ENCODE data around the gene ARNT2.

DNA sequence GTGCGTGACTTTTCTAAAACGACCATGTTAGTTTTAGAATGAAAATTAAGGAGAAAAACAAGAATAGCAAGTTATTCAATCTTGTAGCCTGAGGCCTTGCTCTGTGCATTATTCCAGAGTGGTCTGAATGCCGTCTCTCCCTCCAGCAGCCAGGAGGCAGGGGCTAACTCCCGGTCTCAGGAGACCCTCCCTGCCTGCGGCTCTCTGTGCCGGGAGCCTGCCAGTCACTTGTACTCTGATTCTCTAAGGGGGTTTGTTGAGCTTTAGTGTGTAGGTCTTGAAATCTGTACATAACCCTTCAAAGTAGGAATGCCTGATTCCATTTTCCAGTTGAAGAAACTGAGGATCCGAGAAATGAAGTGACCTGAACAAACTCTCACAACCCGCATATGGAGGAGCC lies 97.3 kb downstream of the ARNT2 start:
- TF ChIP-seq, protein P1, sequence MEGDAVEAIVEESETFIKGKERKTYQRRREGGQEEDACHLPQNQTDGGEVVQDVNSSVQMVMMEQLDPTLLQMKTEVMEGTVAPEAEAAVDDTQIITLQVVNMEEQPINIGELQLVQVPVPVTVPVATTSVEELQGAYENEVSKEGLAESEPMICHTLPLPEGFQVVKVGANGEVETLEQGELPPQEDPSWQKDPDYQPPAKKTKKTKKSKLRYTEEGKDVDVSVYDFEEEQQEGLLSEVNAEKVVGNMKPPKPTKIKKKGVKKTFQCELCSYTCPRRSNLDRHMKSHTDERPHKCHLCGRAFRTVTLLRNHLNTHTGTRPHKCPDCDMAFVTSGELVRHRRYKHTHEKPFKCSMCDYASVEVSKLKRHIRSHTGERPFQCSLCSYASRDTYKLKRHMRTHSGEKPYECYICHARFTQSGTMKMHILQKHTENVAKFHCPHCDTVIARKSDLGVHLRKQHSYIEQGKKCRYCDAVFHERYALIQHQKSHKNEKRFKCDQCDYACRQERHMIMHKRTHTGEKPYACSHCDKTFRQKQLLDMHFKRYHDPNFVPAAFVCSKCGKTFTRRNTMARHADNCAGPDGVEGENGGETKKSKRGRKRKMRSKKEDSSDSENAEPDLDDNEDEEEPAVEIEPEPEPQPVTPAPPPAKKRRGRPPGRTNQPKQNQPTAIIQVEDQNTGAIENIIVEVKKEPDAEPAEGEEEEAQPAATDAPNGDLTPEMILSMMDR (IDR thresholded peaks at IDR 0.05), result no peak
- no peak for TF ChIP-seq POLR2A (IDR thresholded peaks at IDR 0.05; ENCODE audit: low read length)
- no peak for TF ChIP-seq NPAS2 (CRISPR knock-in tag; IDR thresholded peaks at IDR 0.05; ENCODE audit: borderline replicate concordance)
- TF ChIP-seq CHD2 (IDR thresholded peaks at IDR 0.05; ENCODE audit: low read length, partially characterized antibody), result no peak
- TF ChIP-seq EP300 (IDR thresholded peaks at IDR 0.05), result no peak
- TF ChIP-seq MAFK (IDR thresholded peaks at IDR 0.05; ENCODE audit: partially characterized antibody), result no peak
- TF ChIP-seq CBX2 (IDR thresholded peaks at IDR 0.05; ENCODE audit: borderline replicate concordance, low read depth), result no peak
- no peak for TF ChIP-seq SMC3 (IDR thresholded peaks at IDR 0.05)
- TF ChIP-seq ZC3H11A (IDR thresholded peaks at IDR 0.05), result no peak
- no peak for TF ChIP-seq HDAC2 (IDR thresholded peaks at IDR 0.05)
- TF ChIP-seq CEBPB (IDR thresholded peaks at IDR 0.05), result no peak
- no peak for TF ChIP-seq EHMT2 (IDR thresholded peaks at IDR 0.05; ENCODE audit: low read depth)

Data from A549 (cell line).